Stomach (tissue), 9 donors: ENCODE measurements around the gene AXL. TPM values are rescaled to one million over a fixed set of nuclear protein-coding genes. Genes with fewer than 3 reads are reported as not detected.

Source experiments
- DNase-seq, 2 donors: peaks; one replicate each; pipeline versions ENCODE4 v3.0.0 to v3.0.0-alpha.2; 2013 to 2019
- H3K27ac ChIP-seq, 5 donors: fragments of 200-600 bp in 4 of 5; sonication (generic) in 4 of 5; one replicate each; pipeline ENCODE4 v1.5.1; 2013 to 2019; ENCODE audit warnings: mild to moderate bottlenecking in 1 of 5, moderate library complexity in 1 of 5
- H3K27me3 ChIP-seq, 3 donors: fragments of 200-600 bp; sonication (generic); one replicate each; pipeline ENCODE4 v1.5.1; 2017 to 2019; ENCODE audit warnings: mixed run types in 1 of 3
- H3K36me3 ChIP-seq, 4 donors: fragments of 200-600 bp; sonication (generic); 1 replicate in 3 of 4; 2 replicates in 1 of 4; pipeline ENCODE4 v1.5.1; 2016 to 2019
- H3K4me1 ChIP-seq, 4 donors: fragments of 200-600 bp; sonication (generic); one replicate each; pipeline ENCODE4 v1.5.1; 2016 to 2019
- H3K4me3 ChIP-seq, 4 donors: fragments of 200-600 bp; sonication (generic) in 3 of 4; one replicate each; pipeline ENCODE4 v1.5.1; 2016 to 2019; ENCODE audit warnings: mild to moderate bottlenecking in 1 of 4
- H3K9me3 ChIP-seq, 4 donors: fragments of 200-600 bp; sonication (generic); one replicate each; pipeline ENCODE4 v1.5.1; 2016 to 2019
- EP300 ChIP-seq: sonication (generic); formaldehyde crosslinking; IDR thresholded peaks from one replicate; pipeline ENCODE4 v1.6.1; 2017; ENCODE audit warnings: antibody characterized with exemption
- POLR2A ChIP-seq, 4 donors: fragments of 450-650 bp; IDR thresholded peaks; one replicate each; pipeline ENCODE4 v1.6.1; 2016; ENCODE audit warnings: antibody characterized with exemption in 4 of 4, control low read depth in 2 of 4, mild to moderate bottlenecking in 1 of 4, moderate library complexity in 1 of 4
- POLR2AphosphoS5 ChIP-seq, 3 donors: sonication (generic); formaldehyde crosslinking; IDR thresholded peaks; one replicate each; pipeline ENCODE4 v1.6.1; 2016; ENCODE audit warnings: antibody characterized with exemption in 3 of 3
- WGBS, 5 donors: extraction: QIAGEN DNeasy Blood & Tissue Kit in 3 of 5; methylation state at CpG; one replicate each; pipeline versions ENCODE4 v1.1.5 to v1.1.7; 2013 to 2018; 5-methylcytosine and 5-hydroxymethylcytosine counted together
- intact Hi-C: fragments of 100-400 bp; cut with DNase I; formaldehyde crosslinking; loops from one replicate; pipeline ENCODE4 v1.15.1; 2023; ENCODE audit warnings: low total_unique reads
- polyA plus RNA-seq, 3 donors: library from polyadenylated mRNA; stranded (reverse); fragments of 200-250 nt; gene quantifications; one replicate each; pipeline ENCODE4 v1.2.3, GENCODE V29; 2013
- total RNA-seq, 5 donors: library from RNA; depleted of rRNA; stranded (reverse); fragments of >200 nt; gene quantifications; one replicate each; pipeline versions ENCODE4 v1.1.0 to v1.2.3, GENCODE V29; 2014 to 2016
- TF ChIP-seq, protein P1 (sequence below), 7 experiments: fragments of 450-650 bp in 4 of 7; fragments of 200-600 bp in 3 of 7; sonication (generic) in 3 of 7; IDR thresholded peaks; one replicate each; pipeline ENCODE4 v1.5.1; 2016 to 2019; ENCODE audit warnings: antibody characterized with exemption in 7 of 7, control low read depth in 2 of 7, mild to moderate bottlenecking in 1 of 7
- donor health status: healthy with polysubstance abuse.
- donor health status: Bipolar disorder and iron deficiency.
- donor health status: healthy.

The AXL gene
- total and polyA plus RNA-seq, 8 donors: 6.1 to 48.7 (median 22.8) TPM

DNA sequence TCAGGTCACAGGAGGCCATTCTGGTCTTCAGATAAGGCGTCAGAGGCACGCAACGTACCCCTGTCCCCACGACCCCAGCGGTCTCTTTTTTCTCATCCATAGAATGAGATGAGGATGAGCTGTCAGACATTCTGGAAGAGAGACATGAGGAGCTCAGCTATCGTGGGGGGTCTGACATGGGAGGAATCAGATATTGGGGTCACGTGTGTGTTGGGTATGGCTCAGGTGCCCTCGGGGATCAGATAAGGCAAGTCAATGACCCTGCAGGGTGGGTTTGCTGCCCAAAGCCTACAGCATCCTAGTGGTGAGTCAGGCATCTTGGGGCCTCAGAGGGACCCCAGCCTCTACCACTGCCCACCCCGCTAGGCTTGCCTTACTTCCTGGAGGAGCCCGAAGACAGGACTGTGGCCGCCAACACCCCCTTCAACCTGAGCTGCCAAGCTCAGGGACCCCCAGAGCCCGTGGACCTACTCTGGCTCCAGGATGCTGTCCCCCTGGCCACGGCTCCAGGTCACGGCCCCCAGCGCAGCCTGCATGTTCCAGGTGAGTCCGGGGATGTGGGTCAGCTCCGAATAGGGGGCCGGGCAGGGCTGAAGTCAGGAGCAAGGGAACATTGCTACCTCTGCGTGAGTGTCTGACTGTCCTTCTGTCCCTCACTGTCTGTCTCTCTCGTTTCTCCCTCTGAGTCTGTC is 2.6 kb downstream of the AXL start:
- Histone ChIP-seq H3K9me3 (no peaks in the 10 kb centered on the region), H3K27me3 (peaks cover 0 to 37% (median 28%) of the 10 kb centered on the region in 3 donors), H3K27ac (peak overlapping the region; percentile 10 to 94 (median 90)), H3K36me3 (peaks cover 0 to 11% (median 5%) of the 10 kb centered on the region in 4 donors), H3K4me1 (peaks cover 13 to 72% (median 49%) of the 10 kb centered on the region in 4 donors), H3K4me3 (peak overlapping the region in 1 of 4 donors; percentile 74)
- no peak for DNase-seq
- 86 to 89% (median 88%) methylated on average over 17 to 20 of the region's 20 CpGs for WGBS, 5 donors
- intact Hi-C loops: loop anchor here (5.0 kb wide), 1 partner anchor 36 kb away; no protein-coding TSS in a partner anchor
- TF ChIP-seq POLR2AphosphoS5 (IDR thresholded peaks at IDR 0.05): no peak
- TF ChIP-seq EP300: no peak
- TF ChIP-seq, protein P1, sequence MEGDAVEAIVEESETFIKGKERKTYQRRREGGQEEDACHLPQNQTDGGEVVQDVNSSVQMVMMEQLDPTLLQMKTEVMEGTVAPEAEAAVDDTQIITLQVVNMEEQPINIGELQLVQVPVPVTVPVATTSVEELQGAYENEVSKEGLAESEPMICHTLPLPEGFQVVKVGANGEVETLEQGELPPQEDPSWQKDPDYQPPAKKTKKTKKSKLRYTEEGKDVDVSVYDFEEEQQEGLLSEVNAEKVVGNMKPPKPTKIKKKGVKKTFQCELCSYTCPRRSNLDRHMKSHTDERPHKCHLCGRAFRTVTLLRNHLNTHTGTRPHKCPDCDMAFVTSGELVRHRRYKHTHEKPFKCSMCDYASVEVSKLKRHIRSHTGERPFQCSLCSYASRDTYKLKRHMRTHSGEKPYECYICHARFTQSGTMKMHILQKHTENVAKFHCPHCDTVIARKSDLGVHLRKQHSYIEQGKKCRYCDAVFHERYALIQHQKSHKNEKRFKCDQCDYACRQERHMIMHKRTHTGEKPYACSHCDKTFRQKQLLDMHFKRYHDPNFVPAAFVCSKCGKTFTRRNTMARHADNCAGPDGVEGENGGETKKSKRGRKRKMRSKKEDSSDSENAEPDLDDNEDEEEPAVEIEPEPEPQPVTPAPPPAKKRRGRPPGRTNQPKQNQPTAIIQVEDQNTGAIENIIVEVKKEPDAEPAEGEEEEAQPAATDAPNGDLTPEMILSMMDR (IDR thresholded peaks at IDR 0.05): no peak
- no peak for TF ChIP-seq POLR2A (IDR thresholded peaks at IDR 0.05)

DNA sequence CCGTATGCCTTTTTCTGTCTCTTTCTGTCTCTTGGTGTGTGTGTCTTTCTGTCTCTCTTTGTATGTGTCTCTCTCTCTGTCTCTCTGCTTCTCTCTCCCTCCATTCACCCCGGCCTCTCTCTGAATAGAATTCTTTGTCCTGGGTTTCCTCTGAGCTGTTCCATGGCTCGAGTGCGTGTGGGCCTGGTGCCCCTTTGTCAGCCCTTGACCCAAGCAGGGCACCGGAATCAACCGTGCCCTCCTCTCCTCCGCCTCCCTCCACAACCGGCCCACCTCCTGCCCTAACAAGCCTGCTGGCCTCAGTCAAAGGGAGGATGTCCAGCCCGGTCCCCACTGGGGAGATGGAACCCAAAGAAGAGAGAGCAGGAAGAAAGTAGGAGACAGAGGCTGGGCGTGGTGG is 3.2 kb downstream of the AXL start:
- 72 to 86% (median 80%) methylated on average over 10 of the region's 10 CpGs for WGBS, 5 donors
- intact Hi-C loops: loop anchor here (5.0 kb wide), 1 partner anchor 35 kb away; no protein-coding TSS in a partner anchor

DNA sequence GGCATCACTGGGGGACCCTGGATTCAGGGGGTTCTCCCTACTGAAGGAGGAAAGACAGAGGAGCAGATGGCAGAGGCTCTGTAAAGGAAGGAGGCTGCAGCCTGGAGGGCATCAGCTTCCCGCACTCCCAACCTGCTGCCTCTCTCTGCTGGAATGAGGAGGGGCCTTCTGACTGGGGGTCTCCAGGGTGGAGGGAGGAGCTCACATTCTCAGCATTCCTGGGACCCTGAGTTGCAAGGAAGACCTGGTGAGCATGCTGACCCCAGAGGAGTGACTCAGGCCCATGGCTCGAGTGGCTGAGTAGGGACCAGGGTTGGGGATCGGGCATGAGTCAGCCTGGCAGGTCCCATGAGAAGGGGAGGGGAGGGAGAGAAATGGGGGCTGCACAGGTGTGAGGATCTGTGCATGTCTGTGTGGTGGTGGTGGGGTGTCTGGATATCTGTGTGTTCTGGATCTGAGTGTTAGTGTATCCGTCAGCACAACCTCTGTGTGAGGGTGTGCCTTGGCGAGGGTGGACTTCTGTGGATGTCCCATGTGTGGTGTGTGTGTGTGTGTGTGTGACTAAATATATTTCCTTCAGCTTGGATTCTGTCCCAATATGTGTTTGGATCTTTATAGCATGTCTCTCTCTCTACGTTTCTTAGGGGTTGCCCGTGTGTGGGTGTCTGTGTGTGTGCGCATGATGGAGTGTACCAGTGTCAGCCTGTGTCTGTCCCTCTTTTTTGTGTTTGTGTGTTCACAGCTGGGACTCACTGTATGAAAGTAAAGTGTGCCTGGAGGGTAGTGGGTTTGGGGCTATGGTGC is 4.6 kb downstream of the AXL start:
- intact Hi-C loops: loop anchor here (5.0 kb wide), 1 partner anchor 34 kb away; no protein-coding TSS in a partner anchor
- Histone ChIP-seq H3K36me3 (peaks cover 0 to 11% (median 5%) of the 10 kb centered on the region in 4 donors), H3K4me3 (no peak overlapping the region), H3K27me3 (peaks cover 0 to 30% (median 30%) of the 10 kb centered on the region in 3 donors), H3K27ac (peak overlapping the region; percentile 8 to 94 (median 90)), H3K4me1 (peaks cover 20 to 72% (median 46%) of the 10 kb centered on the region in 4 donors), H3K9me3 (no peaks in the 10 kb centered on the region)
- DNase-seq: no peak
- 38 to 51% (median 50%) methylated on average over 8 of the region's 8 CpGs for WGBS, 5 donors
- peak in 1 of 3 donors; percentile 35 for TF ChIP-seq POLR2AphosphoS5 (IDR thresholded peaks at IDR 0.05)
- TF ChIP-seq, protein P1 (IDR thresholded peaks at IDR 0.05): no peak

More for the DNA sequence above, 3.2 kb downstream of the AXL start:
- Histone ChIP-seq H3K27ac (peak overlapping the region in 3 of 5 donors; percentile 90 to 94 (median 91)), H3K4me3 (no peak overlapping the region), H3K4me1 (peaks cover 18 to 77% (median 54%) of the 10 kb centered on the region in 4 donors), H3K27me3 (peaks cover 0 to 37% (median 30%) of the 10 kb centered on the region in 3 donors), H3K36me3 (peaks cover 0 to 11% (median 5%) of the 10 kb centered on the region in 4 donors), H3K9me3 (no peaks in the 10 kb centered on the region)
- DNase-seq: no peak
- TF ChIP-seq POLR2A (IDR thresholded peaks at IDR 0.05) (no peak), EP300 (no peak), POLR2AphosphoS5 (IDR thresholded peaks at IDR 0.05) (no peak)
- TF ChIP-seq, protein P1 (IDR thresholded peaks at IDR 0.05): no peak

DNA sequence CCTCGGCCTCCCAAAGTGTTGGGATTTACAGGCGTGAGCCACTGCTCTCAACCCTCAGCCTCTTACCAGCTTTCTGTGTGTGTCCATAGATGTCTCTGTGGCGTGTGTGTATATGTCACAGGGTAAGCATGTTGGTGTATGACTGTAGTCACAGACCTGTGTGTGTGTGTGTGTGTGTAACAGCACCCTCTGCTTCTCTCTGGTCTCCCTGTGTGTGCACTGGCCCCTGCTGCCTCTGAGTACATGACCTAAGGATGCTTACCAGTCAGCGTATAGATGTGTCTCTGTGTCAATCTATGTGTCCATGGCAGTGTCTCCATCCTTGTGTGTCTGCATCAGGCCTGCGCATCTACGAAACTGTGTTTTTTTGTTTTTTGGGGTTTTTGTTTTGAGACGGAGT is 5.6 kb downstream of the AXL start:
- Histone ChIP-seq H3K9me3 (no peaks in the 10 kb centered on the region), H3K36me3 (peaks cover 0 to 11% (median 5%) of the 10 kb centered on the region in 4 donors), H3K4me1 (peaks cover 20 to 71% (median 39%) of the 10 kb centered on the region in 4 donors), H3K4me3 (no peak overlapping the region), H3K27me3 (peaks cover 0 to 22% (median 20%) of the 10 kb centered on the region in 3 donors), H3K27ac (peak overlapping the region in 4 of 5 donors; percentile 81 to 94 (median 90))
- TF ChIP-seq EP300 (no peak), POLR2A (IDR thresholded peaks at IDR 0.05) (no peak), POLR2AphosphoS5 (IDR thresholded peaks at IDR 0.05) (no peak)
- TF ChIP-seq, protein P1 (IDR thresholded peaks at IDR 0.05): no peak
- 92 to 96% (median 95%) methylated on average over 6 to 7 of the region's 7 CpGs for WGBS, 5 donors
- DNase-seq: no peak
- intact Hi-C loops: loop anchor here (5.0 kb wide), 1 partner anchor 33 kb away; no protein-coding TSS in a partner anchor
